HG03025 (cell line): ENCODE results near the gene RXFP3.
"Not testable (repeated sequence)": the region's sequence is repeated elsewhere in the genome, so short reads cannot be mapped to it uniquely, and the experiment has no call there.

ENCODE experiments used
- ATAC-seq: cut with Tn5 transposase; IDR thresholded peaks from one replicate; pipeline ENCODE4 v1.9.1; 2021; ENCODE audit warnings: mild to moderate bottlenecking, moderate library complexity; ENCODE audit not compliant: unreplicated experiment, low FRiP score

RXFP3 gene

GRCh38 chr5:33933723-33934169 is 2.4 kb upstream of the RXFP3 start:
- peak; percentile 74 for ATAC-seq

DNA sequence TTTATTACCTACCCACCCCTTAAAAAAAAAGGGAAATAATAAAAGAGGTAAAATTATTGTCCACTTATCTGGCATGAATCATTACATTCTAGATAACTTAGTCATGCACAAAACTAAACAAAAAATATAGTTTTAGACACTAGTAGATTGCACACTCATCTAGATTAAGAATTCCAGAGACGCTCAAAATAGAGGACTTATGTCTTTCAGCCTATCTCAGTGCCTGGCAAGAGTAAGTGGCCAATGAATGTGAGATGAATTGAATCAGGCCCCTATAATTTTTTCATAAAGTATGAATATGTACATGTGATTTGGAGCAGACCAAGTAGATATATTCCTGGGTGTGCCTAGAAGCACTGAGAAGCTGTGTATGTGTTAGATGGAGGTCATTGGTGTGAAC is 2.0 kb upstream of the RXFP3 start:
- ATAC-seq: peak; percentile 15

- no peak for ATAC-seq
Measured at GRCh38 chr5:33936004-33936380, 194 bp upstream of the RXFP3 start.

DNA sequence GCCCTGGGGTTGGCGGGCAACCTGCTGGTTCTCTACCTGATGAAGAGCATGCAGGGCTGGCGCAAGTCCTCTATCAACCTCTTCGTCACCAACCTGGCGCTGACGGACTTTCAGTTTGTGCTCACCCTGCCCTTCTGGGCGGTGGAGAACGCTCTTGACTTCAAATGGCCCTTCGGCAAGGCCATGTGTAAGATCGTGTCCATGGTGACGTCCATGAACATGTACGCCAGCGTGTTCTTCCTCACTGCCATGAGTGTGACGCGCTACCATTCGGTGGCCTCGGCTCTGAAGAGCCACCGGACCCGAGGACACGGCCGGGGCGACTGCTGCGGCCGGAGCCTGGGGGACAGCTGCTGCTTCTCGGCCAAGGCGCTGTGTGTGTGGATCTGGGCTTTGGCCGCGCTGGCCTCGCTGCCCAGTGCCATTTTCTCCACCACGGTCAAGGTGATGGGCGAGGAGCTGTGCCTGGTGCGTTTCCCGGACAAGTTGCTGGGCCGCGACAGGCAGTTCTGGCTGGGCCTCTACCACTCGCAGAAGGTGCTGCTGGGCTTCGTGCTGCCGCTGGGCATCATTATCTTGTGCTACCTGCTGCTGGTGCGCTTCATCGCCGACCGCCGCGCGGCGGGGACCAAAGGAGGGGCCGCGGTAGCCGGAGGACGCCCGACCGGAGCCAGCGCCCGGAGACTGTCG is 976 bp downstream of the RXFP3 start:
- ATAC-seq: no peak

GRCh38 chr5:33937707-33938506 is 1.7 kb downstream of the RXFP3 start:
- ATAC-seq: no peak

GRCh38 chr5:33938507-33938796 is 2.3 kb downstream of the RXFP3 start:
- ATAC-seq: no peak

GRCh38 chr5:33938881-33939280 is 2.7 kb downstream of the RXFP3 start:
- no peak for ATAC-seq

DNA sequence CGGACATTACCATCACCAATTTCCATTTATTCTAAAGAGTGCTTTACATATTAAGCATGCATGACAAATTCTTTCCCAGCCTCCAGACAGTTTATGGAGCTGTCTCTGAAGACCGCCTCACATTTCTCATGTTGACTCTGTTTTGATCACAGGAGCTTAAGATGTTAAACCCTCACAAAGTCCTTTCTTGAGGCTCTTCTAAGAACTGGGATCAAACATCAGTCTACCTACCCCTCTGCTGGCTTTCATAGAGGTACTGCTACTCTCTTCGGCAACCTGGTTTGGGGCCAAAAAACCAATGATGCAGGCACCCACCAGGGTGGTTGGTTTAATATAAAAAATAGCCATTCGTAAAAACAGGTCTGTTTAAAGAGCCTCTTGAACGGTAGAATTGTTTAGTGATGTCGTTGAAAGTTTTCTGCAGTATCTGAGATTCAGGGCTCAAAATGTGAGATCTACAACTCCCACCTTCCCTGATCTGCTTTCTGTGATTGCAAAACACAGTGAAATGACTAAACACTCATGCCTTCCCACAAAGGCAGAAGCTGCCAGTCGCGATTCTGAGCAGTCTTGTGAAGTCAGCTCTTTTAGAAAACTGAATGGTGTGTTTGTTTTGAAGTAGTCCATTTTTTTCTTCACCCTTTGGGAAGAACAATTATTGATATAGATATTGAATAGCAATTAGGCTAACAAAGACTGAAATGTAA is 3.5 kb downstream of the RXFP3 start:
- no peak for ATAC-seq

- ATAC-seq: no peak
Measured at GRCh38 chr5:33941090-33941489, 4.9 kb downstream of the RXFP3 start.

DNA sequence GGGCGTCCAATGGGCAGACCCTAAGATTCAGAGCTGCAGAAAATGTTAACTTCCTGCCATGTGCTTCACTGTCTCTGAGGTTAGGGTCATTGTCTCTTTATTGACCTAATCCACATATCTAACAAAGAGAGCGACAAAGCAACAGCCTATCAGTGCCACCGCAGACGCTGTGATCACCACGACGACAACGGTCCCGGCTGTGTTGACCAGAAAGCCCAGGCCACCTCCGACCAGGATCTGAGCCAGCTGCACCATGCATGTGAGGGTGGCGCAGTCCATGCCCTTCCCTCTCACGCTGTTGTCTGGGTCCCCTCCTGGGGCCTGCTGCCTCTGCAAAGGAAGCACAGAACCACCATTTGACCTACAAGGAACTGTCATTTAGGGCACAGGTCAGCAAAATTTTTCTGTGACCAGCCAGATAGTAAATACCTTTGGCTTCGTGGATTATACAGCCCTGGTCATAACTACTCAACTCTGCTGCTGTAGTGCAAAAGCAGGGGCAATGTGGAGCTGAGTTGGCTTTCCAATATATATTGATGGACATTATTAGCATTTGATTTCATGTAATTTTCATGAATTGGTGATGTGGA is 8.5 kb downstream of the RXFP3 start:
- ATAC-seq: no peak

GRCh38 chr5:33952175-33952574 is 16.0 kb downstream of the RXFP3 start:
- ATAC-seq: not testable (repeated sequence)

DNA sequence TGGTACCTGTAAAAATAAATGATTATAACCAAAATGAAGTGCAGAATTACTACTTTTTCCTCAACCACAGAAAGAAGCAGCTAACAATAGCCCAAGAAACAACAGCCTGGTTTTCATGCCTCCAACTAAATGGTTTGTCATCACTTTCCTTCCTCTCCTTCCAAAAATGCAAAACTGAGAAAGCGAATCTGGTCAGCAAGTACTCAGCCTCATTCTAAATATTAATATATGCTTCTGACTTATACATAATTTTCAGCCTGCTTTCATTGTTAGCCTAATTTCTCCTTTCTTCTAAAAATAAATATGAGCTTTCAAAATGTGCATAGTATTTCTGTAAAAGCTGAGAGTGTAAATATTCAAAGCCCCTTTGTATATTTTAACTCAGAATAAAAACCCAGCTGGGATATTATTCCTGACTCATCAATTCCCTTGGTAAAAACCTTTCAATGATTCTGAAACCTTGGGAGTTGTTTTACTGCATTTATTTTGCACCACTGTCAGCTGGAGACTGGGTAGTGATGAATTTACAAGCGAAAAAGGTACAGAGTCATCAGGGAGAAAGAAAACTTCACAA is 21.5 kb downstream of the RXFP3 start:
- ATAC-seq: no peak

GRCh38 chr5:33958176-33958575 is 22.0 kb downstream of the RXFP3 start:
- ATAC-seq: no peak

DNA sequence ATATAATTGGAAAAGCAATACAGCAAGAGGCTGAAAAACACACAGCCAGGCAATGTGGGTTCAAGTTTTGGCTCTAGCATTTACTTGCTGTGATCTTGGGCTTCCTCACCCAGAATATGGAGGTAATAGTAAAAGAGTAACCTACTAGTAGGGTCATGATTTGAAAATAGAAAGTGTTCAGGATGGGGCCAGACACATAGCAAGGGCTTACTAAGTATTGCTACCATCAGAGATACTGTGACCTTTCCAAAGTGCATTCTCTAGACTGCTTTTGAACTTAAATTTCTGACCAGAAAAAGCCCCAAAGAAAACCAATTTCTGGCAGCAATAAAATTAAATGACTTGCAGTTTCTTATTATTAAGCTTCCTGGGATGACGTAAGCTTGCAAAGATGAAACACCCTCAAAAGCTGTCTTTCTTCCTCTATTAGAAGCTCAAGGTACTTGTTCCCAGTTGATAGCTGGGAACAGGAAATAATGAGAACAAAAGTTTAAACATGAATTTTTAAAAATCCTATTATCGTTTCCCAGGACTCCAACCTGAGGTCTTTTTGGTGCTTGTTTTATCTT is 28.0 kb downstream of the RXFP3 start:
- no peak for ATAC-seq

GRCh38 chr5:33966805-33967204 is 30.6 kb downstream of the RXFP3 start:
- no peak for ATAC-seq

- no peak for ATAC-seq
Measured at GRCh38 chr5:33968211-33969005, 32.2 kb downstream of the RXFP3 start.

DNA sequence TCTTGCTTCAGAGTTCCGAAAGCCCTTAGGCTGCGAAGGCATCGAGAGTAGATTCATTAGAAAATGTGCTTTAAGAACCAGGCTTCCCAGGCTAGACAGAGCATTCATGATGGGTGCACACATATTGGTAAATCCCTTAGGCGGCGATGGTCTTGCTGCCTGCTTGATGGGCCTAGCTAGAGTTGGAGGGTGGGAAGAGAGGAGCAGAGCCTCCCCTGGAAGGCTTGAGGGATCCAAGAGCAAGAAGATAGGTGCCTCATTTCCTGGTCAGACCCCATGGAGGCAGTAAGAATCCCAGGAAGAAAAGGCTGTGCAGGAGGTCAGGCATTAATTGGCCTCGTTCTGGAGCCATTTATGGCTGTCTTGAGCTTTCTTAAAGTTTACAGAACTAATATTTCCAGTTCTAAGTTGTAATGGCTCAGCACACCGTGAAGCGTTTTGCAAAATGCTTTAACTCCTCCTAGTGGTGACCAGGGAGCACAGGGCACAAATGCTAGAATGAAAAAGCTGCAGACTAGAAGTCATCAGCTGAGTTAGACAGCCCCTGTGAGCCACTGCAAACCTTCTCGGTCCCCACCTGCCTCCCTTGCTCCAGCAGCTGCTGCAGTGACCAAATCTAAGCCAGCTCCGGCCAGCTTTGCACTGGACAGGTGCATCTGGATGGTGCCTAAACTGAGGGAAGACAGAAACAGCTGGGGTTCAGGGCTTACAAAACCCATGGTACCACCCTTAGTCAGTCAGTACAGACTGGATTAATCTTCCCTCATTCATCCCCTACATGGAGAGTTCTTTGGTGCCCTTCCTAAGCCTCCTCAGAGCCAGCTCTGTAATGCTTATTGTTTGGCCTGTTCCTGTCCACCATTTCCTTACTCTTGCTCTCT is 33.6 kb downstream of the RXFP3 start:
- no peak for ATAC-seq

- peak; percentile 65 for ATAC-seq
Measured at GRCh38 chr5:33973271-33973670, 37.1 kb downstream of the RXFP3 start.

- ATAC-seq: no peak
Measured at GRCh38 chr5:33975852-33976251, 39.7 kb downstream of the RXFP3 start.
